GM19239 (cell line): ENCODE measurements around the gene ATP8A2.
"Not testable (repeated sequence)": the region's sequence is repeated elsewhere in the genome, so short reads cannot be mapped to it uniquely, and the experiment has no call there.

ENCODE experiments used
- DNase-seq: peaks from one replicate; pipeline ENCODE4 v3.0.0; 2011; ENCODE audit warnings: low spot score; ENCODE audit not compliant: insufficient read length
- FAIRE-seq: peaks from 2 replicates; lab custom pipeline; 2011; peaks lifted over from hg19 to GRCh38; lab: Jason Lieb, UNC

The ATP8A2 gene

GRCh38 chr13:26038931-26039475 lies 667.2 kb downstream of the ATP8A2 start:
- no peak for FAIRE-seq

DNA sequence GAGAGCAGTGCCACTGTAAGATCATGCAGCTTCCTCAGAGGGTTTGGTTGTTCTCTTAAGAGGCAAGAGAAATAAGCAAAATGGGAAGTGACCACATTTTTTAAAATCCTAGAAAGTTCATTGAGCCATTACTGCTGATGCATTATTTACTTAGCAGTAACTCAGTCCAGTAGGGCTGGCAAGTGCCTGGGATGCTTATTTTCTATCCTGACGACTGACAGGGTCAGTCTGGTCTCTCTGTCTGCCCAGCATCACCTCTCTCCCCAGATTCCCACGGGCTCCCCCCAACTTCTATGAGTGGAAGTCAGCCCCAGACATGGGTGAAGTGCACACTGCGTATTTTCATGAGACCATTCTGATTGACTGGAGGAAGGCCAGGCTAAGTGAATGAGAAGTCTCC lies 669.7 kb downstream of the ATP8A2 start:
- DNase-seq: no peak
- FAIRE-seq: no peak

More at GRCh38 chr13:26038931-26039475, 667.2 kb downstream of the ATP8A2 start:
- no peak for DNase-seq

DNA sequence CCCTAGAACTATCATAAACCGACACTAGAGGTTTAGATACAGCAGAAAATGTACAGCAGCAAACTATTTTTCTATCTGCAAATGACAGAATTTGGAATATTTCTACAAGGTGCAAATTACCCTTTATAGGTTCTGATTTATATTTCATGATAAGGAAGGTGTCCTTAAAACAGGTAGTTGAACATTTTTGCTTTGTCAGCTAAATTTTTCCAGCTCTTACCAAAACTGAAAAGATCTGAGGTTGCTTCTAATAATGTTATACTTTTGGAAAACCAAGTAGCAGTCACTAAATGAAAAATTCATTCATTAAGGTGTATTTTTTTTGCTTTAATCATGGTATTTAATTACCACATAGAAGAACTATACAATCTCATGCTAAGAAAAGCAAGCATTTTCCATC lies 671.0 kb downstream of the ATP8A2 start:
- DNase-seq (no peak), FAIRE-seq (no peak)

DNA sequence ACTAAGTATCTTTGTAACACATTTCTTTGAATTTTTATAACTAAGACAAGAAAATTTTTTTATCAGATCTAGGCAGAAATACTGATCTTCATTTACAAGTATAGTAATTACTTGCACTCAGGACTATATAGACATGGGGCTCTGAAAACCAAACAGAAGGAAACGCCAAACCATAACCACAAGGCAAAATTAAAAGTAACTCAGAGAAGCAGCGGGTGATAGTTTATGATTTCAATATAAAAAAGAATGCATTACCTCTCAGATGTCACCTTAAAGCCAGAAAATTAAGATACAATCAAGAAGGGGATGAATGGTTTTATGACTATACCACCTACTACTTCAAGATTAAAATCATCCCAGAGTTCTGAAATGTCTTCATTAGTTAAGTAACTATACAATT lies 673.4 kb downstream of the ATP8A2 start:
- DNase-seq: no peak
- FAIRE-seq: no peak

GRCh38 chr13:26046639-26047038 lies 674.9 kb downstream of the ATP8A2 start:
- FAIRE-seq (no peak), DNase-seq (no peak)

DNA sequence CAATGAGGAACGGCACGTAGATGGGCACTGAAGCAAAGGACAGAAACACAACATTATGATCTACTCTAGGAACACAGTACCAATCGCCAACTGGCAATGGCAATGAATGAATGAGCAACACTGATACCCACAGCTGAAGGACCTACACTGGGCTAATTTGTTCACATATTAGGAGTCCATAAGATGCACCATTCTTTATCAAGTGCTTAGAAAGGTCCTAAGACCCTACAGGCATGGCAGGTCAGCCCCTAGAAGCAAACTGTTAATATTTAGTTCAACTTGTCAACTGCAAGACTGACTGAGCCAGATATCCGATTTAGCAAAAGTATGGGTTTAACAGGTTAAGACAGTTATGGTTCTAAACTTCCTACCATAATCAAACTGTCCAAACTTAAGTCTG lies 675.3 kb downstream of the ATP8A2 start:
- FAIRE-seq: no peak

GRCh38 chr13:26048741-26049140 lies 677.0 kb downstream of the ATP8A2 start:
- no peak for FAIRE-seq
- DNase-seq: no peak

More for the DNA sequence above, 675.3 kb downstream of the ATP8A2 start:
- no peak for DNase-seq

DNA sequence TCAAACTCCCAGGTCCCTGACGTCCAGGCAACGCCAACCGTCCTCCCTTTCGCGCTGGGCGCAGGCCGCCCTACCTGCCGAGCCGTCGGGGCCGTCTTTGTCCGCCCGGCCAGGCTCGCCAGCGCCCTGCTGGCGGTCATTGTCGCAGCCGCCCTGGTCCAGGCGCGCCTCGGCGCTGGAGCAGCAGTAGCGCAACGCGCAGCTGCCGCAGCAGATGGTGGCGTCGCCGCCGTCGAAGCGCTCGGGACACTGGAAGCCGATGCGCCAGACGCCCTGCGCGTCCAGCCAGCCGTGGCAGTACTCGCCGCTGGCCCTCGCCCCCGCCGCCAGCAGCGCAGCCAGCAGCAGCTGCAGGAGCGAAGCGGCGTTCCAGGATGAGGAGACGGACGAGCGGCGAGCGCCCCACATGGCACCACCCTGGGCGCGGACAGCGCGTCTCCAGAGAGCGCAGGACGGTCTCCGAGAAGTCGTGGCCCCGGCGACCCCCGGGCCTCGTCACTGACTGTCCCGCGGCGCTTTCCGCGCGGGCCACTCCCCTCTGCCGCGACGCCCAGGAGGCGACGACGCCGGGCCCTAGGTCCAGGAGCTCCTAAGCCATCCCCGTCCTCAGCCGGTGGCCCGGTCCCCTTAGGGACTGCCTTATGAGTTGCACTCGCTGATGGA lies 678.9 kb downstream of the ATP8A2 start:
- DNase-seq (no peak), FAIRE-seq (no peak)

GRCh38 chr13:26051231-26051656 lies 679.5 kb downstream of the ATP8A2 start:
- FAIRE-seq (no peak), DNase-seq (no peak)

- DNase-seq (no peak), FAIRE-seq (no peak)
Measured at GRCh38 chr13:26051657-26052311, 680.0 kb downstream of the ATP8A2 start, which contains the start of gene SHISA2. TSS of gene SHISA2 (minus strand) at chr13:26052016. CDS start at chr13:26050975, 1,041 bp downstream.

- DNase-seq: no peak
- no peak for FAIRE-seq
Measured at GRCh38 chr13:26052337-26052736, 680.6 kb downstream of the ATP8A2 start.

DNA sequence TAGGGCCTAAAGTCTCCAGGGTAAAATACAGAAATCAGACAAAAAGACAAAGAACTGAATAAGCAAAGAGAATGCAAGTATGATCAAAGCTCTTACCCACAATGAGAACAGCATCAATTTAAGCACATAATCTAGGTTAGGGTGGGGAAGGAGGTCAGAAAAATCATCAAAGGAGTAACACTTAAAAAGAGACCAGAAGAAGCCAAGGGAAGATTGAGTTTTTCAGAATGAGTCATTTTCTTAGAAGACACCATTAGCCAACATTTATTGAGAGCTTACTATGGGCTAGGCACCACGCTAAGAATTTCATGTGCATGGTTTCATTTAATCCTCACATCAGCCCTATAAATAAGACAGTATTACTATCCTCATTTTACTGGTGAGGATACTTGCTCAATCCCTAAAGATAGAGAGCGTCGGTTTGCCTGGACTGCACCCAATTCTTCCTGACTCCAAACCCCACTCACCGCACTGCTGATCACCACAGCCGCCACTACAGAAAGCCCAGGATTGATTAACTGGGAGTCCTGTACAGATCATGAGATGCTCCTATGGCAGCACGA lies 681.7 kb downstream of the ATP8A2 start:
- no peak for FAIRE-seq
- DNase-seq: no peak

- FAIRE-seq: no peak
Measured at GRCh38 chr13:26054896-26055295, 683.1 kb downstream of the ATP8A2 start.

GRCh38 chr13:26058704-26059103 lies 686.9 kb downstream of the ATP8A2 start:
- FAIRE-seq (no peak), DNase-seq (no peak)

More at GRCh38 chr13:26054896-26055295, 683.1 kb downstream of the ATP8A2 start:
- no peak for DNase-seq

DNA sequence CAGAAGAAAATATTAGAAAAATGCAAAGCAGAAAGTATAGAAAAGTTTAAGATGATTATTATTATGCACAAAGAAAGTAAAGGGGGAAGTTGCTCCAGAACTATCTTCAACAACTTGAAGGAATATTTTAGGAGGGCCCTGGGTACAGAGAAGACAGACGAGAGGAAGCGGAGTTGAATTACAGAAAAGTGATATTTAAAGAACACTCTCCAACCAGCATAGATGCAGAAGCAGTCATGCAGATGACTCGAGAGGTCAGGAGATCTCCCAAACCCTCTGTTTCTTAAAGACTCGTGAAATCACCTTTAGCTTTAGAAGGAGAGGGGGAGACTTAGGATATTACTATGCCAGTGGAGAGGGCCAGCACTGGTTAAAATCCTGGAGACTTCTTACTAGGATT lies 688.6 kb downstream of the ATP8A2 start:
- FAIRE-seq (no peak), DNase-seq (no peak)

DNA sequence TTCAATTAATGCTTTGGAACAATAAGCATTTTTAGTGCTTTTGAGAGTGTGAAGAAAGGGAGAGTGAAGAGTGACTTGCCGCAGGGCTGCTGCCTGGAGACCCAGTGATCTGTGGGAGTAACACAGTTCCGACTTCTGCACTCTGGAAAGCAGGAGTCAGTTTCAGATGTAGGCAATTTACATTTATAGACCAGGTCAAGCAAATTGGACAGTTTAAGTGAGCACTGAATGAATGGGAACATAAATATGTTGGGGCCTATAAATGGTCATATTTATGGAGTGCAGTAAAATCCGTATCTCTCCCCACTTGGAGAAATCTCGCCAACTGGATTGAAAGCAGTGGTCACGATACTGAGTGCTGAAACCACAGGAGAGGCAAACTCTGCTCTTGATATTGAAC lies 689.5 kb downstream of the ATP8A2 start:
- no peak for FAIRE-seq

DNA sequence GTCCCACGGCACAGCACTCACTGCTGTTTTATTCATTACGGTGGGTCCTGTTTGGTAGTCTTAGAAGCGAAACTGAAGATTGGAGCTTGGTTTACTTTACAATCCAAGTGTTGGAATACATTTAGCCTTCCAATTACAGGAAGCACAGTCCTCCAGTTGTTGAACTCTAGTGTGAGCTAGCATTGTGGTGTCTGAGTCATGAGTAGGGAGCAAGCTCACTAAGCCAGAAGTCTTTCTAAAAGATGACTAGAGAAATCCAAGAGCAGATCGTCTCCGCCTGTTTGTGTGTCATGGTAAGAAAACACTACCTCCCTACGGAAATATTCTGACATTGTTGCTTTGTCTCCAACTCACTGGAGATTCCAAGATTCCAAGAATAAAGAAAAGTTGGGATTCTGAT lies 690.2 kb downstream of the ATP8A2 start:
- FAIRE-seq: no peak
- no peak for DNase-seq

More for the DNA sequence above, 689.5 kb downstream of the ATP8A2 start:
- DNase-seq: no peak

DNA sequence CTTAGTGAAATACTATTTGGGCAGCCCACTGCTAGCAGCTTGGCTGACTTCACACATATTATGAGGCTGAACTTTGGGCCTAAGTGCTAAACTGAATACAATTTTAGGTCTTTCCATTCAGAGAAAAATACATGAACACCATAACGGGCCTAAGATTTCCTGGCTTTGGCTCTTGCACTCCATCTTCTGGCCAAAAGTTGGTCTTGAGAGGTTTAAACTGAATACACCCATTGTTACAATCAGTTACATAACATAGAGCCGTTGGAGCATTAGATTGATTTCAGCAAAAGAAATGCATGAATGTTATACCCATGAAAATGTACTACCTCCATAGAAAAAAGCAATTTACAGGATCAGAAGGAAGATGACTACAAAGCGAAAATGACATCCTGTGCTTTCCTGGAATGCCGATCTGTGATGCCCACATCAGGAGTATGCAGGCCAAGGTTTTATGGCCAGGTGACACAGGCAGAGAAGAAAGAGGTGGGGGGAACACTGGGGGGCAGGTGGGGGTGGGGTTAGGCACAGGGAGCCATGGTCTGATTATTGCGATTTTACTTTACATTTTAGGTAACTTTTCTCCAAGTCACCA lies 691.2 kb downstream of the ATP8A2 start:
- no peak for DNase-seq
- no peak for FAIRE-seq

DNA sequence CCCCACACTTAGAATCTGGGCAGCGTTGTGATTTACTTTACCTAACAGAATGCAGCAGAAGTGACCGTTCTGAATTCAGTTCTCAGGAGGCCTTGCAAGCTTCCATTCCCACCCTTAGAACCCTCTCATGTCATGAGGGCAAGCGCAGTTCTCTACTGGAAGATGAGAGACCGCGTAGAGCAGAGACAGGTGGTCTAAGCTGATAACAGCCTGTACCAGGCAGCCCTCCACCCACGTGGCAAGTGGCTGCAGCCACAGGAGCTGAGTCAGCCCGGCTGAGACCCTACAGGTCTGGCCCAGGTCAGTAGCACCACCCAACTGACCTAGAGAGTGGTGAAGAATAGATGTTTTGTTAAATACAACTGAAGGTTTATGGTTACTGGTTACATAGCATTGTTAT lies 694.7 kb downstream of the ATP8A2 start:
- FAIRE-seq, DNase-seq: not testable (repeated sequence)

DNA sequence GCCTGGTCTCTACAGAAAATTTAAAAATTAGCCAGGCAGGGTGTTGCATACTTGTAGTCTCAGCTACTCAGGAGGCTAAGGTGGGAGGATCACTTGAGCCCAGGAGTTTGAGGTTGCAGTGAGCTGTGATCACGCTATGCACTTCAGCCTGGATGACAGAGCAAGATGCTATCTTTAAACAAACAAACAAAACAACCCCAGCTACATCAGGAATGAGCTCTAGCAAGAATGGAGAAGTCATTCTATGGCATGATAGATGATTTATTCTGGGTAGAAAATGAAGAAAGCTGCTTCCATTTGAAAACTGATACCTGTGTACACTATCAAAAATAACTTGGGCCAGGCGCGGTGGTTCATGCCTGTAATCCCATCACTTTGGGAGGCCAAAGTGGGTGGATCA lies 695.8 kb downstream of the ATP8A2 start:
- FAIRE-seq: no peak
- DNase-seq: no peak

- not testable (repeated sequence) for DNase-seq, FAIRE-seq
Measured at GRCh38 chr13:26068372-26068771, 696.6 kb downstream of the ATP8A2 start.
